Measurements from ENCODE around the gene AUTS2.
"Not testable (repeated sequence)": the region's sequence is repeated elsewhere in the genome, so short reads cannot be mapped to it uniquely, and the experiment has no call there.

Gene AUTS2

DNA sequence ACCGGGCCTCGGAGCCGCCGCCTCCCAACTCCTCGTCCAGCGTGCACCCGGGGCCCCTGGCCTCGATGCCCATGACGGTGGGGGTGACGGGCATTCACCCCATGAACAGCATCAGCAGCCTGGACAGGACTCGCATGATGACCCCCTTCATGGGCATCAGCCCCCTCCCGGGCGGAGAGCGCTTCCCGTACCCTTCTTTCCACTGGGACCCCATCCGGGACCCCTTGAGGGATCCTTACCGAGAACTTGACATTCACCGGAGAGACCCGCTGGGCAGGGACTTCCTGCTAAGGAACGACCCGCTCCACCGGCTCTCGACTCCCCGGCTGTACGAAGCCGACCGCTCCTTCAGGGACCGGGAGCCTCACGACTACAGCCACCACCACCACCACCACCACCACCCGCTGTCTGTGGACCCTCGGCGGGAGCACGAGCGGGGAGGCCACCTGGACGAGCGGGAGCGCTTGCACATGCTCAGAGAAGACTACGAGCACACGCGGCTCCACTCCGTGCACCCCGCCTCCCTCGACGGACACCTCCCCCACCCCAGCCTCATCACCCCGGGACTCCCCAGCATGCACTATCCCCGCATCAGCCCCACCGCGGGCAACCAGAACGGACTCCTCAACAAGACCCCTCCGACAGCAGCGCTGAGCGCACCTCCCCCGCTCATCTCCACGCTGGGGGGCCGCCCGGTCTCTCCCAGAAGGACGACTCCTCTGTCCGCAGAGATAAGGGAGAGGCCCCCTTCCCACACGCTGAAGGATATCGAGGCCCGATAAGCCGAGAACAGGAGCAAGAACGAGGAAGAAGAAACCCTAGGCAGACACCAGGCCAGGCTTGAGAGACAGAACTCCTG lies 1192.2 kb downstream of the AUTS2 start:
- no peaks in the 10 kb centered on the region for H3K27me3 Mint-ChIP-seq (ENCODE audit: low read depth)
- H3K36me3 Mint-ChIP-seq (ENCODE audit: low read depth) = peaks cover 2% of the 10 kb centered on the region
- H3K4me3 Mint-ChIP-seq = no peak overlapping the region
- H3K4me1 Mint-ChIP-seq (ENCODE audit: low read depth) = peaks cover 3% of the 10 kb centered on the region
- peaks cover 15% of the 10 kb centered on the region for H3K9me3 Mint-ChIP-seq
- no peak for DNase-seq (ENCODE audit: low spot score)
- H3K27ac Mint-ChIP-seq = no peak overlapping the region

DNA sequence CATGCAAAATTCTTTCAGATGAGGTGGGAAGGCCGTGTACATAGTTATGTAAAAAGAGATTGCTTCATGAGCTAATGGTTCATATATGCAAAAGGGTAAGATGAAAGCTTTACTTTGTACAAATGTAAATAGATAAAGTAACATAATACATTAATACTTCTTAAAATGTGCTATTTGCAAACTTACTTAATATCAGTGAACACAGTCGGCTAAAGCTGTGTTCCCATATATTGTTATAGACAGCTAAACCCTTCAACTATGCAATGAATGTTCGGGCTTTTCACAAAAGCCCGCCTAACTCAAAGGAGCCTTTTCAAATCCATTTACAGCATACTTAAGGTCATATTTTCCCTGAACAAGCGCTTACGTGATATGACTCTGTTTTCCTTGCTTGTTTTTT lies 1193.1 kb downstream of the AUTS2 start:
- Mint-ChIP-seq H3K4me3 (no peak overlapping the region), H3K27me3 (ENCODE audit: low read depth) (no peaks in the 10 kb centered on the region), H3K4me1 (ENCODE audit: low read depth) (peaks cover 3% of the 10 kb centered on the region), H3K9me3 (peaks cover 15% of the 10 kb centered on the region), H3K36me3 (ENCODE audit: low read depth) (peaks cover 2% of the 10 kb centered on the region), H3K27ac (no peak overlapping the region)
- DNase-seq (ENCODE audit: low spot score) = no peak

DNA sequence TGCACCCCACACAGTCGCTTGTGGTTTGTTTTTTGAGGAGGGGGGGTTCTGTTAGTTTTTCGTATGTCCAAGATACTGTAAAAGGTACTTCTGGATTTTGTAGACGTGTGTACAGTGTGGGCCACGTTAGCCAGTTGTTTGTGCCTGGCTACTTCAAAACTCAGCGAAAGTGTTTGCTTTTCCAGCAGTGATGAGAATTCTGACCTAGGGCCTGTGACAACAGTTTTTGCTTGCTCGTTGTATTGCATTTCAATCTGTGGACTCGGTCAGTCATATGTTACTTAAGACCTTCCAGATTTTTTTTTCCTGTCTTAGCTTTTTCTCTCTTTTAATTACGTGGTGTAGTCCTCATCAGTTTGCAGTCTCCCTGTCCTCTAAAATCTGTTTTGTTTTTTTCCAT lies 1194.8 kb downstream of the AUTS2 start:
- Mint-ChIP-seq H3K4me3 (no peak overlapping the region), H3K4me1 (ENCODE audit: low read depth) (no peaks in the 10 kb centered on the region), H3K27me3 (ENCODE audit: low read depth) (no peaks in the 10 kb centered on the region), H3K9me3 (peaks cover 18% of the 10 kb centered on the region), H3K27ac (no peak overlapping the region), H3K36me3 (ENCODE audit: low read depth) (peaks cover 2% of the 10 kb centered on the region)
- no peak for DNase-seq (ENCODE audit: low spot score)

DNA sequence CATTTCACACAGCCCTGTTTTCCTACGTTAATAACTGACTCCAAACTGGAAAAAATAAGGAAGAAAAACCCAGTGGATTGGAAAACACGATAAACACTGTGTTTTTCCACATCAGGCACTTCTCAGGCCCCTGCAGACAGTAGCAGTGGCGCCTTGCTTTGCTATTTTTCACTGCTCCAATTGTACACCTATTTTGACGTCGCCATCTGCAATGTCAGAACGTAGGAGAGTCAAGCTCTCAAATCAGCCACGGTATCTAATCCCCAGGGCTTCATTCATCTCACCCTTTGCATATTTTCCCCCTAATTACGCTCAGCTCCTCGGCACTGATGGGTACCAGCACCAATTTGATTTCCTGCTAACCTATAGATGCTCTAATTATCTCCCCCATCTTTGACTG lies 1195.5 kb downstream of the AUTS2 start:
- Mint-ChIP-seq H3K36me3 (ENCODE audit: low read depth) (peaks cover 2% of the 10 kb centered on the region), H3K27me3 (ENCODE audit: low read depth) (no peaks in the 10 kb centered on the region), H3K4me1 (ENCODE audit: low read depth) (no peaks in the 10 kb centered on the region), H3K9me3 (peaks cover 19% of the 10 kb centered on the region), H3K4me3 (no peak overlapping the region), H3K27ac (no peak overlapping the region)
- DNase-seq (ENCODE audit: low spot score) = no peak

DNA sequence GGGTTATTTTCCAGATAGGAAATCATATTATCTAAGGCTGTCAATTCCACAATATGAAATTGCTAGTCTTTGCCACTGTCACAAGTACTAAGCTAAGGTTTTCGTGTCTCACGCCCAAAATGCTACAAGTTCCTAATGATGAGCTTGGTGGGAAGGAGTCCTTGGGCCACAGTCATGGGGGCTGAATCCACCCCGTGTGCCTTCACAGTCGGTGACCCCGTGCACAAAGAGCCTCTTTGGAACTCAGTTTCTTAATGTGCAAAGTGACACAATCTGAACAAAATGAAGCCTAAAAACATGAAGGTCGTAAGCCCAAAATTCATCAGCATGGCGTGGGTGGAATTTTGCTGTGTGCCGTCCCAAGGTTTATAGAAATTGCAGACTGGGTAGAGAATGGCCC lies 1196.7 kb downstream of the AUTS2 start:
- no peak overlapping the region for H3K27ac Mint-ChIP-seq
- H3K36me3 Mint-ChIP-seq (ENCODE audit: low read depth) = peaks cover 2% of the 10 kb centered on the region
- no peak overlapping the region for H3K4me3 Mint-ChIP-seq
- H3K27me3 Mint-ChIP-seq (ENCODE audit: low read depth) = no peaks in the 10 kb centered on the region
- no peaks in the 10 kb centered on the region for H3K4me1 Mint-ChIP-seq (ENCODE audit: low read depth)
- no peak for DNase-seq (ENCODE audit: low spot score)
- H3K9me3 Mint-ChIP-seq = peaks cover 22% of the 10 kb centered on the region

DNA sequence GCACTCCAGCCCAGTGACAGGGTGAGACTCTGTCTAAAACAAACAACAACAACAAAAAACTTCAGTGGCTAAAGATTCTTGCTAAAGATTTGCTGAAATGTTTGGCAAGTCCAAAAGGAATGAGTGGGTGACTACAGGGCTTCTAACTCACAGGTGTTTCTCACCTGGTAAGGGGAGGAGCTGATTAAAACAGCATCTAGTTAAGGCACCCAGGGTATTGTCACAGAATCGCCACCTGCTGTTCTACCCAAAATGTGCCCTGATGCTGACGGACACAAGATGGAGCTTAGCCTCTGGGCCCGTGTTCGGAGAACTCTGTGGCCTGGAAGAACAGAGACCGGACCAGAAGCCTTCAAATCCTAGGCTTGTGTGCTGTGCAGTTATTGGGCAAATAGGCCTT lies 1197.7 kb downstream of the AUTS2 start:
- peaks cover 29% of the 10 kb centered on the region for H3K9me3 Mint-ChIP-seq
- H3K36me3 Mint-ChIP-seq (ENCODE audit: low read depth) = peaks cover 4% of the 10 kb centered on the region
- H3K27me3 Mint-ChIP-seq (ENCODE audit: low read depth) = no peaks in the 10 kb centered on the region
- DNase-seq (ENCODE audit: low spot score) = no peak
- no peak overlapping the region for H3K4me3 Mint-ChIP-seq
- no peak overlapping the region for H3K27ac Mint-ChIP-seq
- no peaks in the 10 kb centered on the region for H3K4me1 Mint-ChIP-seq (ENCODE audit: low read depth)

DNA sequence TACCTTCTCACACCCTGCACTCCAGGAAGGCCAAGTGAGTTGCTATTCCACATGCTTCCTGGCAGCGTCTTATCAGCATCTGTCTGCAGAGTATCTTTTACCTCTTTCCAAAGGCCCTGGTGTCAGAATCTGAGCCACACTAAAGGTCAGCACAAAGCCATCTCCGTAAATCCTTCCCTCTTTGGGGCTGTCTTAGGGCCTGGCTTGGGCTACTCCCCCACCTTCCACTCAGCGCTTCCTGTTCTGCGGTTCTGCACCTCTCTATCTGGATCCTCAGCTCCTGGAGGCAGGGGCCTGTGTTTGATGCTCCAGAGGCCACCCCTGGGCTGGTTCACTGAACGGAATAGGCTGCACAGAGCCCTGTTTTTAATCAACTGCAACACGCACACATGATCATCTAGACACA lies 1198.8 kb downstream of the AUTS2 start:
- Mint-ChIP-seq H3K27ac (peak overlapping the region; percentile 55), H3K36me3 (ENCODE audit: low read depth) (peaks cover 4% of the 10 kb centered on the region), H3K27me3 (ENCODE audit: low read depth) (no peaks in the 10 kb centered on the region), H3K9me3 (peaks cover 36% of the 10 kb centered on the region), H3K4me3 (no peak overlapping the region), H3K4me1 (ENCODE audit: low read depth) (no peaks in the 10 kb centered on the region)
- DNase-seq (ENCODE audit: low spot score) = no peak

DNA sequence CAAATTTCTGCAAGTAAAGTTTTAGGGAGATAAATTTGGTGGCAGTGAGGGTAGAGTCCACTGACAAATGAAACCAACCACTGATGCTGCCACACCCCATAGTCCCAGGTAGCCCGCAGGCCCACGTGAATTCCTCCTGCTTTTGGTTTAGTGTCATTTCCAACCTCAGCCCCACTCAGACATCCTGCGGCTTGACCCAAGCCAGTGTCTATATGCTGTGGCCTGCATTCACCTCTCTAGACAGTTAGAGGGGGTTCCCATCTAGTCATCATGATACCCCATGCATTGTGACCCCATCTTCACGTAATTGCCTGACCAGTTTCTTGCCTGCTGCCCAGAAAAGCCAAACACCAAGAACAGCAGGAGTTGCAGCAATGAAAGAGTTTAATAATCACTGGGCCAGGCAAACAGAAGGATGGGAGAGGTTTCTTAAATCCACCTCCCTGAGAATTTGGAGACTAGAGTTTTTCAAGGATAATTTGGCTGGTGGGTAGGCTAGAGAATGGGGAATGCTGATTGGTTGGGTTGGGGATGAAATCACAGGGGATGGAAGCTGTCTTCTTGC lies 1201.6 kb downstream of the AUTS2 start:
- H3K27me3 Mint-ChIP-seq (ENCODE audit: low read depth) = no peaks in the 10 kb centered on the region
- H3K36me3 Mint-ChIP-seq (ENCODE audit: low read depth) = peaks cover 4% of the 10 kb centered on the region
- no peak overlapping the region for H3K4me3 Mint-ChIP-seq
- H3K27ac Mint-ChIP-seq = no peak overlapping the region
- no peaks in the 10 kb centered on the region for H3K4me1 Mint-ChIP-seq (ENCODE audit: low read depth)
- peaks cover 41% of the 10 kb centered on the region for H3K9me3 Mint-ChIP-seq
- no peak for DNase-seq (ENCODE audit: low spot score)

DNA sequence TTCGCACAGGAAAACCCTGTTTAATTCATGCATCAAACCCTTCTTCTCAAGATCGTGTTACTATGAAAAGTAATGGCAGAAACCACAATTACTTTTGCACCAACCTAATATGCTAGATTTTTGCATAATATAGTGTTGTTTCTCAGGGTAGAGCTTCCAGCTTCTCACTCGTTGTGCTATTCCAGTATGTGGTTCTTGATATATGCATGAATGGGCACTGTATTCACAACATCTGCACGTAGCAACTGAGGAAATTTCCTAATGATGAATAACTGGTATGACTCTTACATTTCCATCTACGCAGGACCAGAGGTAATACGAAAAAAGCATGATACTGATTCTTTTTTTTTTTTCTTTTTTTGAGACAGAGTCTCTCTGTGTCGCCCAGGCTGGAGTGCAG lies 1207.1 kb downstream of the AUTS2 start:
- DNase-seq (ENCODE audit: low spot score) = no peak
- peaks cover 28% of the 10 kb centered on the region for H3K9me3 Mint-ChIP-seq
- H3K36me3 Mint-ChIP-seq (ENCODE audit: low read depth) = no peaks in the 10 kb centered on the region
- H3K27me3 Mint-ChIP-seq (ENCODE audit: low read depth) = no peaks in the 10 kb centered on the region
- H3K27ac Mint-ChIP-seq = no peak overlapping the region
- no peak overlapping the region for H3K4me3 Mint-ChIP-seq
- H3K4me1 Mint-ChIP-seq (ENCODE audit: low read depth) = no peaks in the 10 kb centered on the region

DNA sequence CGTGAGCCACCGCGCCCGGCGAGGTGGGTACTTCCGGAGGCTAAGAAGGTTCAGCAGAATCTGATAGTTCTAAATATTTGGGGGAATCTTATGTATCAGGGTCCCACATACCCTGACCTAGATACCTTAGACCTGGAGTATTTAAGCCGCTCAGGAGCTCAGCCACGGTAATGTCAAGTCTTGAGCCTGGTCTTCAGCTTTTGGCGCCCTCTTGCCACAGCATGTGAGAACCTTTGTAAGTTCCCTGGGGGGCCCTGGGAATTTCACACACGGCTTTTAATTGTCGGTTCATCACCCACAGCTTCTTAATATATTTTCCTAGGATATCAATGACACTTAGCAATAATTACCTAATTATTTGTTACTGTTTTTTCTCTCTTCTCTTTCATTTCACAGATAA lies 1209.4 kb downstream of the AUTS2 start:
- no peak for DNase-seq (ENCODE audit: low spot score)
- Mint-ChIP-seq H3K36me3 (ENCODE audit: low read depth) (no peaks in the 10 kb centered on the region), H3K4me3 (no peak overlapping the region), H3K27me3 (ENCODE audit: low read depth) (no peaks in the 10 kb centered on the region), H3K27ac (no peak overlapping the region), H3K9me3 (peaks cover 17% of the 10 kb centered on the region), H3K4me1 (ENCODE audit: low read depth) (no peaks in the 10 kb centered on the region)

DNA sequence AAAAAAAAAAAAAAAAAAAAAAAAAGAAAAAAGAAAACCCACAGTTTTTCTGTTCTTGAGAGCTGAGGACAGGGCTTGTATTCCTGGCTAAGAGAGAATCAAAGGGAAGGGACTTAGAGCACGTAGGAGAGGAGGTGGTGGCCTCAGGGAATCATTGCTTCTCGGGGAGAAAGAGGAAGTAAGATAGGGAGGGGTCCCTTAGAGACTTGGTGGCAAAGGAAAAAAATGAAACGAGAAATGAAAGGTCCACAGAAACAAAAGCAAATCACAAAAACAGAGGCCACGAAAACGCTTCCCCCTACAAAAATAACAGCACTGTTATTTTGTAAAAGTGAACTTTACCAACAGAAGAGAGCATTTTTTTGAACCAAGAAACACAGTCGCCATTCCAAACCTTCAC lies 1210.6 kb downstream of the AUTS2 start:
- no peaks in the 10 kb centered on the region for H3K36me3 Mint-ChIP-seq (ENCODE audit: low read depth)
- H3K9me3 Mint-ChIP-seq = peaks cover 9% of the 10 kb centered on the region
- H3K27me3 Mint-ChIP-seq (ENCODE audit: low read depth) = no peaks in the 10 kb centered on the region
- no peak overlapping the region for H3K27ac Mint-ChIP-seq
- no peak overlapping the region for H3K4me3 Mint-ChIP-seq
- no peaks in the 10 kb centered on the region for H3K4me1 Mint-ChIP-seq (ENCODE audit: low read depth)
- no peak for DNase-seq (ENCODE audit: low spot score)

DNA sequence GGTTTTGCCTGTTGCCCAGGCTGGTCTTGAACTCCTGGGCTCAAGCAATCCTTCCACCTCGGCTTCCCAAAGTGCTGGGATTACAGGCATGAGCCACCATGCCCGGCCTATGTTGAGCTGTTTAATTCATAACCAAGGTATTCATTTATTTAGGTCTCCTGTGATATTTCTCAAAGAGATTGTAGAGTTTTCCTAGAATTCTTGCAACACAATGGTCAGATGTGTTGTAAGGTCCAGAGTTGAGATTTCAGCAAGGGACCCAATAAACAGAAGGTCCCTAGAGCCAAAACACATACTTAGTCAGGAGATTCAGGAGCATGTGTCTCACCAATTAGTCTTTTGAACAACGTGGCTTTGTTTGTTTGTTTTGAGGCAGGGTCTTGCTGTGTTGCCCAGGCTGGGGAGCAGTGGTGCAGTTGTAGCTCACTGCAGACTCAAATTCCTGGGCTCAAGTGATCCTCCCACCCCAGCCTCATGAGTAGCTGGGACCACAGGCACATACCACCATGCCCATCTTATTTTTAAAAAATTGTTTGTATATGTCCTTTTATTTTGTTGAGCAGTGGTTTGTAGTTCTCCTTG lies 1212.4 kb downstream of the AUTS2 start:
- Mint-ChIP-seq H3K9me3 (peaks cover 9% of the 10 kb centered on the region), H3K4me1 (ENCODE audit: low read depth) (no peaks in the 10 kb centered on the region), H3K27me3 (ENCODE audit: low read depth) (no peaks in the 10 kb centered on the region), H3K36me3 (ENCODE audit: low read depth) (no peaks in the 10 kb centered on the region), H3K4me3 (no peak overlapping the region), H3K27ac (no peak overlapping the region)
- no peak for DNase-seq (ENCODE audit: low spot score)

DNA sequence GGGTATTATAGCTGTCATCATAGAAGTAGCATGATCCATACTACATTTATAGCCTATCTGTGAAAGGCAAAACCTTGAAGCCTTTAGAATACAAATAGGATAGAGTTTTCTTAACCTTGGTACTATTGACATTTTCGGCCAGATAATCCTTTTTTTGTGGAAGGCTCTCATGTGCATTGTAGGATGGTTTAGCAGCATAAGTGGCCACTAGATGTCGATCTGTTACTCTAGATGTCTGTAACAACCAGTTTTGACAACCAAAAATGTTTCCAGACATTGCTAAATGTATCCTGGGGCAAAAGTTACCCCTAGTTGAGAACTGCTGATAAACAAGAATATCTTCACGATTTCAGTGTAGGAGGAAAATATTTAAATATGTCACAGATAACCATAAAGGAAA lies 1214.2 kb downstream of the AUTS2 start:
- Mint-ChIP-seq H3K9me3 (peaks cover 13% of the 10 kb centered on the region), H3K36me3 (ENCODE audit: low read depth) (no peaks in the 10 kb centered on the region), H3K27me3 (ENCODE audit: low read depth) (no peaks in the 10 kb centered on the region), H3K4me1 (ENCODE audit: low read depth) (no peaks in the 10 kb centered on the region), H3K27ac (no peak overlapping the region), H3K4me3 (no peak overlapping the region)
- no peak for DNase-seq (ENCODE audit: low spot score)

DNA sequence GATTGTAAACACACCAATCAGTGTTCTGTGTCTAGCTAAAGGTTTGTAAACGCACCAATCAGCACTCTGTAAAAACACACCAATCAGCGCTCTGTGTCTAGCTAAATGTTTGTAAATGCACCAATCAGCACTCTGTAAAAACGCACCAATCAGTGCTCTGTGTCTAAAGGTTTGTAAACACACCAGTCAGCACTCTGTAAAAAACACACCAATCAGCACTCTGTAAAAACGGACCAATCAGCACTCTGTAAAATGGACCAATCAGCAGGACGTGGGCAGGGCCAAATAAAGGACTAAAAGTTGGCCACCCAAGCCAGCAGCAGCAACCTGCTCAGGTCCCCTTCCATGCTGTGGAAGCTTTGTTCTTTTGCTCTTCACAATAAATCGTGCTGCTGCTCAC lies 1224.2 kb downstream of the AUTS2 start:
- H3K27me3 Mint-ChIP-seq (ENCODE audit: low read depth); H3K36me3 Mint-ChIP-seq (ENCODE audit: low read depth); H3K4me3 Mint-ChIP-seq; H3K27ac Mint-ChIP-seq; DNase-seq (ENCODE audit: low spot score); H3K4me1 Mint-ChIP-seq (ENCODE audit: low read depth): not testable (repeated sequence)
- H3K9me3 Mint-ChIP-seq = peaks cover 25% of the 10 kb centered on the region

Measured in T-helper 2 cell treated with Interferon-gamma antibody and Interleukin-4, amounts not matched to agents 5 μg/mL and 100 μg/mL, for 36 hours (primary cell).